Activated T-helper 1 cell treated with Interleukin-2 at 50 U/mL for 16 hours (primary cell): ENCODE results near the gene ZNF263.

Experiments
- DNase-seq: peaks from one replicate; pipeline ENCODE4 v3.0.0-alpha.2; 2020; ENCODE audit warnings: low read depth

The ZNF263 gene

DNA sequence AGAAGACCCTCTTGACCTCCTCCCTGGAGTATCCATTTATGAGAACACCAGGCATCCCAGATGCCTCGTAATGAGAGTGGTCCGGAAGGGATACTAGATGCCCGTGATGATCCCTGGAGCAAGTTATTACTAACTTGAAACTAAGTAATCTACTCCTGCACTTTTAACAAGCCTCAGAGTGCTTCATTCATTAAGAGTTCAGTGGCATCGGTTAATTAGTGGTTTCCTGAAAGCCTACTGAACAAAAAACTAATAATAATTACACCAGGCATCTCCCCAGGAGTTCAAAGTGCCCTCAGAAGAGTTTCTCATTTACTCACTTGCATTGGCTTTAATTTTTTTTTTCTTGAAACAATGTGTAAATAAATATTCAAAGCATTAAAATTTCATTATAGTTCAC lies 44.2 kb downstream of the ZNF263 start:
- no peak for DNase-seq

- no peak for DNase-seq
Observed at GRCh38 chr16:3328104-3328503, 44.8 kb downstream of the ZNF263 start.

DNA sequence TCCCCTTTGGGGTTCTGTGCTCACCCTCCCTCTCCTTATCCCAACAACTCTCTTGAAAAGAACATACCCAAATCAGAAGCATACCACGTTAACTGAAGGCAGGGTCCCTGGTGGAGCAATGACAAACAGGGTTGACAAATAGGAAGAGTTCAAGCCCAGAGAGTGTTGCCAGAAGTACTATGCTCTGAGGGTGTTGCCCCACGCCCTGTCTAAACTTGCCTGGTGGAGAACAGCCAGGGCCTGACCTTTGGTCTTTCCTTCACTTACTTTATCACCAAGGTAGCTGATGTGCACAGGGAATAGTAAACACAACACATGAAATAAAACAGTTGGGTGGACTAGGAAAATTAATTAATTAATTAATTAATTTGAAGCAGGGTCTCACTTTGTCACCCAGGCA lies 45.4 kb downstream of the ZNF263 start:
- DNase-seq: no peak
